K562 (cell line): Measurements from ENCODE around the gene ADARB2. TPM values are rescaled to one million over a fixed set of nuclear protein-coding genes. Genes with fewer than 3 reads are reported as not detected.

Experiments used
- CGGBP1 ChIP-seq: fragments of 250-450 bp; sonication (Bioruptor Pico); IDR thresholded peaks from 2 replicates; pipeline ENCODE4 v1.9.0; 2021; ENCODE audit warnings: mild to moderate bottlenecking
- REST ChIP-seq, 2 experiments: fragments of 450-650 bp; formaldehyde crosslinking in 1 of 2; IDR thresholded peaks; 2 replicates each; pipeline versions ENCODE4 v1.4.0 to v1.6.1; 2014 to 2020; ENCODE audit warnings: mild to moderate bottlenecking in 2 of 2, borderline replicate concordance in 1 of 2, low read depth in 1 of 2
- polyA plus RNA-seq, 8 experiments: library from polyadenylated mRNA; depleted of rRNA in 4 of 8; stranded (reverse) in 5 of 8; unstranded in 3 of 8; fragments of >200 nt; fragmentation: Nextera tagmentation in 2 of 8; fragmentation: Illumina TruSeq in 1 of 8; extraction: Ambion mirVana in 2 of 8; extraction: Trizol in 1 of 8; gene quantifications; 2 replicates each; pipeline versions ENCODE4 v1.2.1 to v1.2.3, GENCODE V29; 2011 to 2014; ENCODE audit warnings: inconsistent platforms in 1 of 8, missing spikeins in 1 of 8
- total RNA-seq, 7 experiments: library from RNA; depleted of rRNA in 6 of 7; stranded (reverse); fragments of >200 nt in 6 of 7; fragmentation: Illumina TruSeq in 2 of 7; extraction: Trizol in 2 of 7; gene quantifications; 2 replicates each; pipeline versions ENCODE4 v1.2.1 to v1.2.3, GENCODE V29; 2011 to 2021; ENCODE audit warnings: low replicate concordance in 1 of 7

The ADARB2 gene
- total and polyA plus RNA-seq, 9 of the 15 experiments (the other 6 are each of a cell fraction or from before 2014, with no cell fraction given), result not detected

GRCh38 chr10:1194161-1194560, 543.2 kb downstream of the ADARB2 start (continued):
- no peak for TF ChIP-seq REST (IDR thresholded peaks at IDR 0.05; ENCODE audit: borderline replicate concordance)
- no peak for TF ChIP-seq REST (CRISPR knock-in tag; IDR thresholded peaks at IDR 0.05; ENCODE audit: low read depth)
- TF ChIP-seq CGGBP1 (CRISPR knock-in tag), result no peak
- TF ChIP-seq, all 486 proteins: peak for 0
